Upper lobe of right lung (tissue), 1 donor: ENCODE data around the gene ANKRD44. TPM values are rescaled to one million over a fixed set of nuclear protein-coding genes. Genes with fewer than 3 reads are reported as not detected.

Source experiments
- ATAC-seq: fragments of 200-7000 bp; cut with Tn5 transposase; one replicate; pipeline ENCODE4 v1.9.1; 2020; ENCODE audit warnings: mild to moderate bottlenecking, moderate library complexity
- DNase-seq: peaks from one replicate; pipeline ENCODE4 v3.0.0-alpha.2; 2020
- H3K27ac ChIP-seq: fragments of 200-600 bp; one replicate; pipeline ENCODE4 v1.8.0; 2022
- H3K27me3 ChIP-seq: fragments of 200-600 bp; one replicate; pipeline ENCODE4 v1.8.0; 2022; ENCODE audit warnings: mild to moderate bottlenecking
- H3K36me3 ChIP-seq: fragments of 200-600 bp; one replicate; pipeline ENCODE4 v1.8.0; 2022
- H3K4me1 ChIP-seq: fragments of 200-600 bp; one replicate; pipeline ENCODE4 v1.8.0; 2022
- H3K4me3 ChIP-seq: fragments of 200-600 bp; one replicate; pipeline ENCODE4 v1.8.0; 2022; ENCODE audit warnings: mild to moderate bottlenecking
- H3K9me3 ChIP-seq: fragments of 200-600 bp; one replicate; pipeline ENCODE4 v1.8.0; 2022
- intact Hi-C: fragments of 100-400 bp; cut with DNase I; formaldehyde crosslinking; loops from one replicate; pipeline ENCODE4 v1.11.0; 2022
- total RNA-seq: library from RNA; stranded (reverse); fragmentation: NEBNext Ultra II Directional; extraction: Animal tissue kit (Norgen Biotek cat#: 25700); gene quantifications from one replicate; pipeline ENCODE4 v1.2.1, GENCODE V29; 2021
- TF ChIP-seq, protein P1 (sequence below): fragments of 200-600 bp; IDR thresholded peaks from one replicate; pipeline ENCODE4 v1.8.0; 2022; ENCODE audit warnings: antibody characterized with exemption
- donor health status: DM: no; HTN: yes; CAD: no; lungs with severe emphysema.

ANKRD44 gene
- total RNA-seq, 1 donor from 2014 or later: 51.4 TPM

DNA sequence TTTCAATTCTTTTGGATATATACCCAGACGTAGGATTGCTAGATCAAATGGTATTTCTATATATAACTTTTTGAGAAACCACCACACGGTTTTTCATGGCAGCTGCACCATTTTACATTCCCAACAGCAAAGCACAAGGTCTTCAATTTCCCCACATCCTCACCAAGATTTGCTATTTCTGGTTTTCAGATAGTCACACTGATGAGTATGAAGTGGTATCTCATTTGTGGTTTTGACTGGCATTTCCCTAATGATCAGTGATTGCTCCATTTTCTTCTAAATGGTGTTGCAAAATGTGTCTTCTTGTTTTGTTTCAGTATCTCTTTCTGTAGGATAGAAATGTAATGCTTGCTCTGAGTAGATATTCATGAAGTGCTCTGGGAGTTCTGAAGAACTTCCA lies 52.0 kb downstream of the ANKRD44 start:
- Histone ChIP-seq H3K36me3 (no peaks in the 10 kb centered on the region), H3K9me3 (no peaks in the 10 kb centered on the region), H3K27me3 (no peaks in the 10 kb centered on the region), H3K4me3 (no peak overlapping the region), H3K4me1 (peaks cover 48% of the 10 kb centered on the region), H3K27ac (no peak overlapping the region)
- no peak for DNase-seq
- peak; percentile 55 for ATAC-seq
- TF ChIP-seq, protein P1, sequence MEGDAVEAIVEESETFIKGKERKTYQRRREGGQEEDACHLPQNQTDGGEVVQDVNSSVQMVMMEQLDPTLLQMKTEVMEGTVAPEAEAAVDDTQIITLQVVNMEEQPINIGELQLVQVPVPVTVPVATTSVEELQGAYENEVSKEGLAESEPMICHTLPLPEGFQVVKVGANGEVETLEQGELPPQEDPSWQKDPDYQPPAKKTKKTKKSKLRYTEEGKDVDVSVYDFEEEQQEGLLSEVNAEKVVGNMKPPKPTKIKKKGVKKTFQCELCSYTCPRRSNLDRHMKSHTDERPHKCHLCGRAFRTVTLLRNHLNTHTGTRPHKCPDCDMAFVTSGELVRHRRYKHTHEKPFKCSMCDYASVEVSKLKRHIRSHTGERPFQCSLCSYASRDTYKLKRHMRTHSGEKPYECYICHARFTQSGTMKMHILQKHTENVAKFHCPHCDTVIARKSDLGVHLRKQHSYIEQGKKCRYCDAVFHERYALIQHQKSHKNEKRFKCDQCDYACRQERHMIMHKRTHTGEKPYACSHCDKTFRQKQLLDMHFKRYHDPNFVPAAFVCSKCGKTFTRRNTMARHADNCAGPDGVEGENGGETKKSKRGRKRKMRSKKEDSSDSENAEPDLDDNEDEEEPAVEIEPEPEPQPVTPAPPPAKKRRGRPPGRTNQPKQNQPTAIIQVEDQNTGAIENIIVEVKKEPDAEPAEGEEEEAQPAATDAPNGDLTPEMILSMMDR: no peak
- intact Hi-C loops: no loop called here

DNA sequence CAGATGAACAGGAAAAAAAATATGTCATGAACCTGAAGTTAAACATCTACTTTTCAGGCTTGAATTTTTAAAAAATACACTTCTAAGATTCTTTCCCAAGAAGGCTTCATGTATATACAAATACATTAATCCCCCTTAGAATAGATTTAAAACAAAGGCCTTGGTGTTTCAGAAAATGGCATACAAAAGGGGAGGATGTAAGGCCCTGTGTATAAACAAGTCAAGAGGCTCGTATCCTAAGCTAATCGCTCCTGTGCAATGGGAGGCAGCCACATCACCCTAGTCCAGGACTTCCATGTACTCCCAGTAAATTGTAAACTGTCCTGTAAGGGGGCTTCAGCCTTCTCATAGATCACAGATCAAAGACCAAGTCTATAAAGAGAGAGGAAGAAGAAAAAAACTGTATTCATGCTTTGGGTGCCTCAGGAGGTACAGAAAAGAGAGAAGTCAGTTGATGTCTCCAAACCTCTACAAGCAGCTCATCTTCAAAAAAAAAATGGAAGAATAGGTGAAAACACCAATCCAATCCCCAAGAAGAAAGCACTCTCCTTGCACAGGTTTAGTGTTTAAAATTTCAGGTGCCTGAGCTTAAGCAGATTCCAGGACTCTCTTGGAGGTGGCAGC lies 53.9 kb downstream of the ANKRD44 start:
- Histone ChIP-seq H3K9me3 (no peaks in the 10 kb centered on the region), H3K4me1 (peaks cover 35% of the 10 kb centered on the region), H3K4me3 (no peak overlapping the region), H3K27me3 (no peaks in the 10 kb centered on the region), H3K27ac (no peak overlapping the region), H3K36me3 (no peaks in the 10 kb centered on the region)
- TF ChIP-seq, protein P1: no peak
- ATAC-seq: no peak
- intact Hi-C loops: no loop called here
- no peak for DNase-seq

DNA sequence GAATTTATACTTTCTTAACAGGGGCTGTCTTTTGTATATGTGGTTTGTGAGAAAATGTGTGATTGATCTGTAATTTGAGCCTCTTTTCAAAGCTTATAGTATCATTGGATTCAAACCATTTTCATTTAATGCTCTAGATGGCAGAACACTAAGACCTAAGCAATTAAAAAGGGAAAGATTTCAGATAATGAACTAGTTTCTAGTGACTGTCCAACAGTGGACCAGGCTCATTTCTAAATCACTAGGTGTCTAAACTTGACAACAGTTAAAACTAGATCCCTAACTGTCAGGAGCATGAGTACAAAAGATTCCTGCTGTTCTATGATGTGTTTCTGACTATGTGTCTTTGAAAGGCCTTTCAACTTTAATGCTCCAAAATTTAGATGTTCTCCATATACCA lies 54.6 kb downstream of the ANKRD44 start:
- intact Hi-C loops: no loop called here
- ATAC-seq (no peak), DNase-seq (no peak)
- peaks cover 33% of the 10 kb centered on the region for H3K4me1 ChIP-seq
- H3K27me3 ChIP-seq: no peaks in the 10 kb centered on the region
- H3K36me3 ChIP-seq: no peaks in the 10 kb centered on the region
- H3K9me3 ChIP-seq: no peaks in the 10 kb centered on the region
- H3K27ac ChIP-seq: peak overlapping the region; percentile 68
- H3K4me3 ChIP-seq: no peak overlapping the region
- TF ChIP-seq, protein P1: no peak

DNA sequence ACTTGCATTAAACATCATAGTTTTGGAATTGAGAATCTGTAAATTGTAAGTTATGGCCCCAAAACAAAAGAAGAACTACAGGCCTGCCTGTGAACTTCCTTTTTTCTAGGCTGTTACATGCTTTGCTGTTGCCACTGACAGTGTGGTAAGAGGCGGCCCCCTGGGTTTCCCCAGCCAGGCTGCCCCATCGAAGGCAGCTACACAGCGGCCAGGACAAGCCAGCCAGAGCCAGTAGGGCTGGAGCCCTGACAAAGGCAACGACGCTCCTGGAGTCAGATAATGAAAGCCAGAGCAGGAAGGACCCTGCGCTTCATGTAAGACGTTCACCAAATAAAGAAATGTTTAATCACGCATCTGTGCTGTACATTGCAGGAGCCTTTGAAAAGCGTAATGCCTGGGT lies 55.0 kb downstream of the ANKRD44 start:
- Histone ChIP-seq H3K27ac (peak overlapping the region; percentile 68), H3K27me3 (no peaks in the 10 kb centered on the region), H3K36me3 (no peaks in the 10 kb centered on the region), H3K4me1 (peaks cover 33% of the 10 kb centered on the region), H3K4me3 (no peak overlapping the region), H3K9me3 (no peaks in the 10 kb centered on the region)
- ATAC-seq (peak; percentile 95), DNase-seq (peak; percentile 83)
- TF ChIP-seq, protein P1: no peak
- intact Hi-C loops: no loop called here

DNA sequence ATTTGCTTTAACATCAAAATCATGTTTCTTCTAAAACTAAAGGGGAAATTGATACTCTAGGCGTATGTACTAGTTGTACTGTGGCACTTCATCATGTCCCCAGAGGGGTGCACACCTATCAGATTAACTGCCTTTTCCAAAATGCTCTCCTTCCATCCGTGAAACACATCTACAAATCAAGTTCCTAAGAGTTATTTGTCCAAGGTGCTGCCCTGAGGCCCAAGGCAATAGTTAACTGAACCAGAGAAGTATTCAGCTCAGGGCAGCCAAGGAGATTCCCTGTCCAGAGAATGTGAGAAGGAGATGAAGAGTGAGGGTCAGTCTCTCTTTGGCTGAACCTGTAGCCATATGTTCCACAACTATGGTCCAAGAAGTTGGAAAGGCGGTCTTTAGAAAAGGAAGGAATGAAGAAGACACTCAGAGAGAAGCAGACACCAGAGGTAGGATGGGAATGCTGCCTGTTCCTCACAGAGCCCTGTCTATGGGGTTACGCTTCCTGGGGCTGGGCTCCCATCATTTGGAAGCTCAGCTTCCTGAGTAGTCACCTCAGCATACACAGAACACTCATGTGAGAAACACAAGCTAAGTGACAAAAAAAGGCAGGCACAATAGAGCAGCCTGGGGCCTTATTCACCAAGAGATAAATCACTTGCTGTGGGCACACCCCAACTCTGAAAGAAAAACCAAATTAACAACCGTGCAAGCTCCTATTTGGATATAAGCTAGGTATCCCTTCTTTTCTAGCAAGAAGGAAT lies 55.6 kb downstream of the ANKRD44 start:
- peak; percentile 38 for ATAC-seq
- H3K27ac ChIP-seq: peak overlapping the region; percentile 68

More for the DNA sequence above, 55.6 kb downstream of the ANKRD44 start:
- intact Hi-C loops: no loop called here
- Histone ChIP-seq H3K4me1 (peaks cover 34% of the 10 kb centered on the region), H3K36me3 (no peaks in the 10 kb centered on the region), H3K4me3 (no peak overlapping the region), H3K27me3 (no peaks in the 10 kb centered on the region), H3K9me3 (no peaks in the 10 kb centered on the region)
- no peak for DNase-seq
- TF ChIP-seq, protein P1: no peak
